Naive thymus-derived CD4-positive, alpha-beta T cell (primary cell): ENCODE data around the gene CASKIN1. TPM values are rescaled to one million over a fixed set of nuclear protein-coding genes. Genes with fewer than 3 reads are reported as not detected.

ENCODE experiments used
- ATAC-seq: fragments of 150-1000 bp; cut with Tn5 transposase; 2 replicates; pipeline ENCODE4 v1.10.0; 2021; ENCODE audit warnings: mild to moderate bottlenecking, moderate library complexity
- CTCF ChIA-PET: fragments of 350-600 bp; sonication (Branson Sonifier 250); formaldehyde crosslinking; loops from one replicate; lab custom pipeline; 2021; ENCODE audit warnings: antibody characterized with exemption; lab: Charles Lee
- POLR2A ChIA-PET: fragments of 350-600 bp; sonication (Branson Sonifier 250); formaldehyde crosslinking; loops from one replicate; lab custom pipeline; 2021; ENCODE audit warnings: antibody characterized with exemption, inconsistent platforms; lab: Charles Lee
- DNase-seq, 9 donors: peaks; one replicate each; pipeline versions ENCODE4 v3.0.0 to v3.0.0-alpha.2; 2020 to 2022; ENCODE audit warnings: mixed read lengths in 1 of 9
- H3K27ac ChIP-seq: one replicate; pipeline ENCODE4 v1.7.0; 2013; ENCODE audit warnings: mild to moderate bottlenecking, low read depth, low read length, moderate library complexity
- H3K27me3 ChIP-seq, 2 donors: one replicate each; pipeline ENCODE4 v1.7.0; 2013; ENCODE audit warnings: low read length in 2 of 2, mild to moderate bottlenecking in 2 of 2, moderate library complexity in 2 of 2; ENCODE audit not compliant: control insufficient read depth in 2 of 2, insufficient read depth in 2 of 2
- H3K36me3 ChIP-seq, 3 experiments: 1 replicate in 2 of 3; 2 replicates in 1 of 3; pipeline ENCODE4 v1.7.0; 2013; ENCODE audit warnings: low read length in 3 of 3, mild to moderate bottlenecking in 3 of 3, moderate library complexity in 1 of 3; ENCODE audit not compliant: insufficient read depth in 3 of 3, control insufficient read depth in 2 of 3
- H3K4me1 ChIP-seq, 2 donors: one replicate each; pipeline ENCODE4 v1.7.0; 2013; ENCODE audit warnings: low read length in 2 of 2, mild to moderate bottlenecking in 2 of 2, moderate library complexity in 1 of 2; ENCODE audit not compliant: control insufficient read depth in 2 of 2, insufficient read depth in 2 of 2
- H3K4me3 ChIP-seq: 2 replicates; pipeline ENCODE4 v1.7.0; 2013; ENCODE audit warnings: mild to moderate bottlenecking, low read length
- H3K9me3 ChIP-seq, 3 experiments: 1 replicate in 2 of 3; 2 replicates in 1 of 3; pipeline ENCODE4 v1.7.0; 2013; ENCODE audit warnings: low read length in 3 of 3; ENCODE audit not compliant: control insufficient read depth in 2 of 3
- H3K27ac Mint-ChIP-seq, 9 donors: one replicate each; pipeline ENCODE4 v1.8.0; 2020 to 2022; ENCODE audit warnings: mixed read lengths in 9 of 9, mild to moderate bottlenecking in 8 of 9, moderate library complexity in 5 of 9, inconsistent platforms in 2 of 9
- H3K27me3 Mint-ChIP-seq, 5 donors: one replicate each; pipeline ENCODE4 v1.8.0; 2021 to 2022; ENCODE audit warnings: mixed read lengths in 5 of 5, mild to moderate bottlenecking in 1 of 5
- H3K36me3 Mint-ChIP-seq, 5 donors: one replicate each; pipeline ENCODE4 v1.8.0; 2020 to 2022; ENCODE audit warnings: mixed read lengths in 5 of 5, mild to moderate bottlenecking in 3 of 5, inconsistent platforms in 1 of 5
- H3K4me1 Mint-ChIP-seq, 7 donors: one replicate each; pipeline ENCODE4 v1.8.0; 2020 to 2022; ENCODE audit warnings: mixed read lengths in 7 of 7, mild to moderate bottlenecking in 3 of 7, inconsistent platforms in 1 of 7
- H3K4me3 Mint-ChIP-seq, 10 donors: one replicate each; pipeline ENCODE4 v1.8.0; 2020 to 2022; ENCODE audit warnings: mild to moderate bottlenecking in 10 of 10, mixed read lengths in 10 of 10, moderate library complexity in 6 of 10, inconsistent platforms in 2 of 10
- H3K9me3 Mint-ChIP-seq, 11 donors: one replicate each; pipeline ENCODE4 v1.8.0; 2020 to 2022; ENCODE audit warnings: mixed read lengths in 11 of 11, mild to moderate bottlenecking in 4 of 11, inconsistent platforms in 1 of 11, moderate library complexity in 1 of 11
- intact Hi-C, 2 donors: fragments of 100-400 bp; cut with micrococcal nuclease; formaldehyde crosslinking; loops; one replicate each; pipeline ENCODE4 v1.15.1; 2023
- polyA plus RNA-seq, 2 donors: library from polyadenylated mRNA; unstranded; fragments of 300-500 nt; fragmentation: Illumina TruSeq; gene quantifications; one replicate each; pipeline ENCODE4 v1.2.3, GENCODE V29; 2021
- total RNA-seq, 6 experiments: library from RNA in 5 of 6; stranded (reverse) in 5 of 6; gene quantifications; 1 replicate in 5 of 6; 2 replicates in 1 of 6; pipeline ENCODE4 v1.2.3 and lab custom pipeline; 2021 to 2026

Gene CASKIN1
- total and polyA plus RNA-seq, 7 experiments from 2014 or later, result 0.19 TPM; not detected in 6

DNA sequence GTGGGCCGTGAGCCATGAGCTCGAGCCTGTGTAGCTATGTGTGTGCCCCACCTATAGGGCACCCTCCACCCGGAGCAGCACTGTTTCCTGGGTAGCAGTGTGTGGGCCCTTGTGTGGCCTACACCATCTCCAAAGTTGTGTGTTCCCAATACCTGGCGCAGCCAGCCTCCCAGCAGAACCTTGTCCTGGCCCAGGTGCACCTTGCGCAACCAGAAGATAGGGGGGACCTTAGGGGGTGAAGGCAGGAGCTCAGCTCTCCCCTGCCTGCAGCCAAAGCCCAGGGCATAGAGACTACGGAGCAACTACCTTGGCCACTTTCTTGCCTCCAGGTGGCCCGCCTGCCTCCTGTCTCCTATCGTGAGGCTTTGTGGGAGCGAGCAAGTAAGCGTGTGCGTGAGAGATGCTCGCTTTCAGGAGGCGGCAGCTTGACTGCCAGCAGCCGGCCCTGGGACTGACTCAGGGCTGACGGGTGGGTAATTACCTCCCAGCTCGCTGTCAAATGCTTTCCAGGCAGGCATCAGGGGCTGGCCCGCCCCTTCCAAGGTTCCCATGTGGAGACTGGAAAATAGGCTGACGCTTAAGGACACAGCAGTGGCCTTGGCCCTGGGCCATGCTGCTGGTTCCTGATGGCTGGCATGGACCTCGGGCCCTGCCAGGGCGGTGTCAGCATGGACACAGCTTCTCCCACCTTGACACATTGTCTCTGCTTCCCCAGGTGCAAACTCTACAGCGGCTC lies 21.8 kb downstream of the CASKIN1 start:
- POLR2A ChIA-PET, result no interaction called here

DNA sequence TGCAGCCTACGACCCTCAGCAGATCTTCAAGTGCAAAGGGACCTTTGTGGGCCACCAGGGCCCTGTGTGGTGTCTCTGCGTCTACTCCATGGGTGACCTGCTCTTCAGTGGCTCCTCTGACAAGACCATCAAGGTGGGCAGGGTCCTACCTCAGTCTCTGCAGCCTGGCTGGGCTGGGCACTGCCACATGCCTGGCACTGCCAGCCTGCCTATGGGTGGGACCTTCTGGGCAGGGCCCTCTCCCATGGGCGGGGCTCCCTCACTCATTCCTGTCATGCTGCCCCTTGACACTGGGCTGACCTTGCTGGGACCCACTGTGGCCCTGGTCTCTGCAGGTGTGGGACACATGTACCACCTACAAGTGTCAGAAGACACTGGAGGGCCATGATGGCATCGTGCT lies 22.5 kb downstream of the CASKIN1 start:
- H3K4me3 Mint-ChIP-seq, result no peak overlapping the region
- H3K36me3 ChIP-seq, result peaks cover 0 to 54% (median 0%) of the 10 kb centered on the region in 3 experiments
- no peaks in the 10 kb centered on the region for H3K27me3 ChIP-seq
- no peak for DNase-seq
- no peaks in the 10 kb centered on the region for H3K27me3 Mint-ChIP-seq
- H3K27ac Mint-ChIP-seq, result peak overlapping the region in 1 of 9 donors; percentile 18
- H3K27ac ChIP-seq, result no peak overlapping the region
- no peaks in the 10 kb centered on the region for H3K4me1 ChIP-seq
- ChIA-PET CTCF (no interaction called here), POLR2A (no interaction called here)
- no peaks in the 10 kb centered on the region for H3K9me3 Mint-ChIP-seq
- H3K9me3 ChIP-seq, result no peaks in the 10 kb centered on the region
- H3K4me3 ChIP-seq, result no peak overlapping the region
- intact Hi-C loops, result no loop called here
- H3K36me3 Mint-ChIP-seq, result peaks cover 3 to 11% (median 4%) of the 10 kb centered on the region in 5 donors
- peaks cover 0 to 4% (median 0%) of the 10 kb centered on the region in 7 donors for H3K4me1 Mint-ChIP-seq
- ATAC-seq, result no peak

More for the DNA sequence above, 21.8 kb downstream of the CASKIN1 start:
- Mint-ChIP-seq H3K4me3 (no peak overlapping the region), H3K9me3 (no peaks in the 10 kb centered on the region), H3K4me1 (peaks cover 0 to 4% (median 0%) of the 10 kb centered on the region in 7 donors), H3K36me3 (peaks cover 3 to 11% (median 4%) of the 10 kb centered on the region in 5 donors), H3K27ac (peak overlapping the region in 1 of 9 donors; percentile 18), H3K27me3 (no peaks in the 10 kb centered on the region)
- Histone ChIP-seq H3K9me3 (no peaks in the 10 kb centered on the region), H3K4me3 (no peak overlapping the region), H3K36me3 (peaks cover 0 to 54% (median 0%) of the 10 kb centered on the region in 3 experiments), H3K27ac (no peak overlapping the region), H3K27me3 (no peaks in the 10 kb centered on the region), H3K4me1 (no peaks in the 10 kb centered on the region)
- ATAC-seq, result no peak
- no peak for DNase-seq
- intact Hi-C loops, result no loop called here
- CTCF ChIA-PET, result interaction anchor here (0.6 kb wide), 1 partner anchor 10 kb away, joined by 3 read pairs; no protein-coding TSS in a partner anchor

DNA sequence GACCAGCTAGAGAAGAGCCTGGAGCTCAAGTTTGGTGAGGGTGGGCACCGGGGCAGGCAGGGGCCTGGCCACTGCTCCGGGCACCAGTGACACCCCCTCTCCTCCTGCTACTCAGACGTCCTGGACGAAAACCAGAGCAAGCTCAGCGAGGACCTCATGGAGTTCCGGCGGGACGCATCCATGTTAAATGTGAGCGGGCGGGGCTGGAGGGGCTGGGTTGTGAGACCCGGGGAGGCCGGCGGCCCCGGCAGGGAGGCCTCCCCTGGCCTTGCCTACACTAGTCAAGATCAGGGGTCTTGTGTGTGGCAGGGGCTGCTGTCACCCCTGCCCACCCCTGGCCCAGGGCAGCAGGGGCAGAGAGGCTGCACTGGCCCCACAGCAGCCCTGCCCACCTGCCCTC lies 23.0 kb downstream of the CASKIN1 start:
- Histone ChIP-seq H3K27me3 (no peaks in the 10 kb centered on the region), H3K9me3 (no peaks in the 10 kb centered on the region), H3K4me1 (no peaks in the 10 kb centered on the region), H3K4me3 (no peak overlapping the region), H3K27ac (no peak overlapping the region), H3K36me3 (peaks cover 0 to 59% (median 0%) of the 10 kb centered on the region in 3 experiments)
- Mint-ChIP-seq H3K36me3 (peaks cover 3 to 11% (median 4%) of the 10 kb centered on the region in 5 donors), H3K27me3 (no peaks in the 10 kb centered on the region), H3K4me3 (no peak overlapping the region), H3K9me3 (no peaks in the 10 kb centered on the region), H3K27ac (no peak overlapping the region), H3K4me1 (peaks cover 0 to 4% (median 0%) of the 10 kb centered on the region in 7 donors)
- DNase-seq, result no peak
- intact Hi-C loops, result no loop called here
- POLR2A ChIA-PET, result no interaction called here
- CTCF ChIA-PET, result no interaction called here
- no peak for ATAC-seq

DNA sequence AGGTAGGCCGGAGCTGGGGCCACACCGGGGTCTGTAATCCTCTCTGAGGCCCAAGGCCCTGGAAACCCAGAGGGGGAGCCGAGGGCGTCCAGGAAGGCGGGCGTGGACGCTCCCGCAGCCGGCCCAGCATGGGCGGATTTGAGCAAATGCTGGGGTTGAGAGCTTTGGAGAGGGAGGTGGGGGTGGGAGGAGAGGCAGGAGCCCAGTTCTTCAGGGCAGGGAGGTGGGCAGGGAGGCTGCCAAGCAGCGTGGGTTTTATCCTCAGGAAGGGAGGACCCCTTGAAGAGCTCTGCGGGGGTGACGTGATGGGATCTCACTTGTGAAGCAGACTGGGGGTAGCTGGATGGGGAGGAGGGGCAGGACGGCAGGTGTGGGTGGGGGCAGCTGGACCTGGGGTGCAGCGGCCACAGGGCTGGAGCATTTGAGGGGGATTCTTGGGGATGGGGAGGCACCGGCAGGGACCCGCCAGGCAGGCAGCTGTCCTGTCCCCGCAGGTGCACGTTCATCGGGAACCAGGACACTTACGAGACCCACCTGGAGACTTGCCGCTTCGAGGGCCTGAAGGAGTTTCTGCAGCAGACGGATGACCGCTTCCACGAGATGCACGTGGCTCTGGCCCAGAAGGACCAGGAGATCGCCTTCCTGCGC lies 23.6 kb downstream of the CASKIN1 start:
- ChIA-PET CTCF (no interaction called here), POLR2A (interaction anchor here (0.6 kb wide), 1 partner anchor 330 kb away, joined by 4 read pairs; no protein-coding TSS in a partner anchor)
- no peak for DNase-seq
- Histone ChIP-seq H3K4me1 (no peaks in the 10 kb centered on the region), H3K36me3 (peaks cover 0 to 64% (median 0%) of the 10 kb centered on the region in 3 experiments), H3K4me3 (no peak overlapping the region), H3K27ac (no peak overlapping the region), H3K27me3 (no peaks in the 10 kb centered on the region), H3K9me3 (no peaks in the 10 kb centered on the region)
- Mint-ChIP-seq H3K9me3 (no peaks in the 10 kb centered on the region), H3K4me1 (peaks cover 0 to 4% (median 0%) of the 10 kb centered on the region in 7 donors), H3K27ac (no peak overlapping the region), H3K36me3 (peaks cover 3 to 11% (median 4%) of the 10 kb centered on the region in 5 donors), H3K27me3 (no peaks in the 10 kb centered on the region), H3K4me3 (no peak overlapping the region)
- no peak for ATAC-seq
- intact Hi-C loops, result no loop called here

DNA sequence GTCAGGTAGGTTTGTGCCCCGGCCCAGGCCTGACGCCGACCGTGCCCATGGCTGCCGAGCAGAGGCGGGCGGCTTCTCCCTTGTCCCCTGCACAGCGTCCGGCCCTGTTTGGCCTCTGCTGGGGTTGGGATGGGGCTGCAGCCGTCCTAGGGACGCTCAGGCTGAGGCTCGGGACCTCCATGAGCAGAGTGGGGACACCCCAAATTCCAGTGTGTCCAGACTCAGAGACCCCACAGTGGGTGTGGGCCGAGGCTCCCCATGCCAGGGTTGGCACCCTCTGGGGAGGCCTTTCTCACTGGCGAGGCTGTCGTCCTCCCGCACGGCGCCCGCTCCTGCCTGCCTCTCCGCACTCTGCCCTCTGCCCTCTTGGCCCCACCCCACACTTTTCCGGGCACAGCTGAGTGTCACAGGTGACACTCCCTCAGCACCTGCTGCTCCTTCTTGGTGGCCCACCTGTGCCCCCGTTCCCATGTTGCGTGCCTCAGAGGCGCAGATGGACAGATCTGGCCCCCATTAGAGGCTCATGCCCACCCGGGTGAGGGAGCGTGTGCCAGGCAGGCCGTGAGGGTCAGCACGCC lies 24.7 kb downstream of the CASKIN1 start:
- peaks cover 0 to 65% (median 0%) of the 10 kb centered on the region in 3 experiments for H3K36me3 ChIP-seq
- Mint-ChIP-seq H3K36me3 (peaks cover 3 to 11% (median 4%) of the 10 kb centered on the region in 5 donors), H3K27me3 (no peaks in the 10 kb centered on the region), H3K27ac (no peak overlapping the region), H3K4me3 (no peak overlapping the region), H3K9me3 (no peaks in the 10 kb centered on the region), H3K4me1 (peaks cover 0 to 4% (median 0%) of the 10 kb centered on the region in 7 donors)
- CTCF ChIA-PET, result no interaction called here
- no peak overlapping the region for H3K4me3 ChIP-seq
- intact Hi-C loops, result no loop called here
- no peak for DNase-seq
- H3K27me3 ChIP-seq, result no peaks in the 10 kb centered on the region
- no peaks in the 10 kb centered on the region for H3K4me1 ChIP-seq
- no peaks in the 10 kb centered on the region for H3K9me3 ChIP-seq
- no peak for ATAC-seq
- POLR2A ChIA-PET, result interaction anchor here (0.6 kb wide), 1 partner anchor 223 kb away, joined by 4 read pairs; no protein-coding TSS in a partner anchor
- no peak overlapping the region for H3K27ac ChIP-seq

DNA sequence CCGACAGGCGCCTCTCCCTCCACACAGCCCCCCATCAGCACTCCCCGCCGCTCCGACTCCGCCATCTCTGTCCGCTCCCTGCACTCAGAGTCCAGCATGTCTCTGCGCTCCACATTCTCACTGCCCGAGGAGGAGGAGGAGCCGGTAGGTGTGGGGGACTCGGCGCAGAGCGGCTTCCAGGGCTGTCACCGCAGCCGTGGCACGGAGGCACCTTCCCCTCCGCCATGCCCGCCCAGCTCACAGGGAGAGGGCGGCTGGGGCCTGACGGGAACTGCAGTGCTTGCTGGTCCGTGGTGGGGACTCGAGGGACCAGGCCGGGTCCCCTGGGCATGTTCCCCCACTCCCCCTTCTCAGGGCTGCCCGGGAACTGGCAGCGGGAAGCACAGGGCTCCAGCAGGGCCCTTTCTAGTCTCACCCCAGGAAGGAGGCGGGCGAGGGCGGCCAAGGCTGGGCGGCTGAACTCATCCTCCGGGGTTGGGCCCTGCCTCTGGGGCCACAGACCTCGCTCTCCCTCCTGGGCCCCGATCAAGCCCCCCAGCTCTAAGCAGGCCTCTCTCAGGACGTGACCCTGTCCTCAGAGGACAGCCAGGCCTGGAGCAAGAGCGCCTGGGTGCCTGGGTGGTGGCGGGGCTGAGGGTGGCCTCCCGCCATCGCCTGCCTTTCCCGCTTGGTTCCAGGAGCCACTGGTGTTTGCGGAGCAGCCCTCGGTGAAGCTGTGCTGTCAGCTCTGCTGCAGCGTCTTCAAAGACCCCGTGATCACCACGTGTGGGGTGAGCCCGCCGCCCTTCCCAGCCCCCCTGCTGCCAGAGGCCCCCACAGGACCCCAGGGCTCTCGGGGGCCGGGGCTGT lies 25.6 kb downstream of the CASKIN1 start:
- no peak overlapping the region for H3K27ac Mint-ChIP-seq
- ATAC-seq (no peak), DNase-seq (no peak)
- H3K4me3 Mint-ChIP-seq, result no peak overlapping the region
- Histone ChIP-seq H3K36me3 (peaks cover 0 to 66% (median 3%) of the 10 kb centered on the region in 3 experiments), H3K9me3 (no peaks in the 10 kb centered on the region), H3K27me3 (no peaks in the 10 kb centered on the region), H3K27ac (no peak overlapping the region), H3K4me3 (no peak overlapping the region), H3K4me1 (no peaks in the 10 kb centered on the region)
- peaks cover 0 to 4% (median 0%) of the 10 kb centered on the region in 7 donors for H3K4me1 Mint-ChIP-seq
- no peaks in the 10 kb centered on the region for H3K9me3 Mint-ChIP-seq
- ChIA-PET POLR2A (no interaction called here), CTCF (no interaction called here)
- no peaks in the 10 kb centered on the region for H3K27me3 Mint-ChIP-seq
- H3K36me3 Mint-ChIP-seq, result peaks cover under 1 to 11% (median 4%) of the 10 kb centered on the region in 5 donors
- intact Hi-C loops, result no loop called here
